ENCODE data around the gene ZNF222. TPM values are rescaled to one million over a fixed set of nuclear protein-coding genes. Genes with fewer than 3 reads are reported as not detected.
A peak's percentile ranks its signal among the peaks of the same experiment; 100 is the strongest.

The ZNF222 gene
- total RNA-seq, 1 donor = 7.9 TPM

DNA sequence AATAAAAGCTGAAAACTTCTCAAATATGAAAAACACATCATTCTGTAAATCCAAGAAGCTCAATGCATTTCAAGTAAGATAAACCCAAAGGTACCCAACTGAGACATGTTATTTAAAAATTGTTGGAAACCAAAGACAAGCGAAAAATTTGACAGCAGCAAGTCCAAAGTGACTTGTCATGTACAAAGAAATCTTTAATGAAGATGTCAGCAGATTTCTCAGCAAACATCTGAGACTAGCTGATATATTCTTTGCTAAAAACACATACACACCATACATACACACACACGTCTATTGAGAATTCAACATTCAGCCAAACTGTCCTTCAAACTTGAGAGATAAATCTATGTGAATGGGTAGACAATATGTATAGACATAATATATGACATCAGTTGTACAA lies 5.7 kb upstream of the ZNF222 start:
- TF ChIP-seq CTCF (IDR thresholded peaks at IDR 0.05; ENCODE audit: insufficient read depth, low read length) = no peak
- DNase-seq (ENCODE audit: low read depth) = no peak

DNA sequence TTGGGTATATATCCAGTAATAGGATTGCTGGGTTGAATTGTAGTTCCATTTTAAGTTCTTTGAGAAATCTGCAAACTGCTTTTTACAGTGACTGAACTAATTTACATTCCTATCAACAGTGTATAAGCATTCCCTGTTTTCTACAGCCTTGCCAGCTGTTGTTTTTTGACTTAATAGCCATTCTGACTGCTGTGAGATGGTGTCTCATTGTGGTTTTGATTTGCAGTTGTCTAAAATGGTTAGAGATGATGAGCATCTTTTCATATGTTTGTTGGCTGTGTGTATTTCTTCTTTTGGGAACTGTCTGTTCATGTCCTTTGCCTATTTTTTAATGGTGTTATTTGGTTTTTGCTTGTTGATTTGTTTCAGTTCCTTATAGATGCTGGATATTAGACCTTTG lies 4.0 kb upstream of the ZNF222 start:
- DNase-seq (ENCODE audit: low read depth) = no peak
- H3K4me3 ChIP-seq (ENCODE audit: low read depth, low read length) = no peak overlapping the region
- TF ChIP-seq CTCF (IDR thresholded peaks at IDR 0.05; ENCODE audit: insufficient read depth, low read length) = no peak

More for the DNA sequence above, 5.7 kb upstream of the ZNF222 start:
- no peak overlapping the region for H3K4me3 ChIP-seq (ENCODE audit: low read depth, low read length)

DNA sequence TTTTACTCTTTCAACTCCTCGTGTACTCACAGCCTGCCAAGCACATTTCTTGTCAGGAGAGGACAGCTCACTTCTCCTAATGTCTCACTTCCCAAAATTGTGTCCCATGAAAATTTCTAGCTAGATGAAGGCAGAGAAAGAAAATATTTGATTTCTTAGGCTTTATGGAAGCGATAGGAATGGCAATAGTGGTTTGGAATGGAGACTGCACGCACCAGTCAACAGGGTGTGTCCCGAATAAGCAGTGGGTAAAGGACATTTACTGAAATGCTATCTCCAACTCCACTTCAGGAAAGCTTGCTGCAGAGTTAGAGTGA lies 321 bp upstream of the ZNF222 start:
- peak overlapping the region; percentile 92 for H3K4me3 ChIP-seq (ENCODE audit: low read depth, low read length)
- DNase-seq (ENCODE audit: low read depth) = no peak
- no peak for TF ChIP-seq CTCF (IDR thresholded peaks at IDR 0.05; ENCODE audit: insufficient read depth, low read length)

GRCh38 chr19:44026622-44027021 lies 1.4 kb downstream of the ZNF222 start:
- DNase-seq (ENCODE audit: low read depth) = no peak
- TF ChIP-seq CTCF (IDR thresholded peaks at IDR 0.05; ENCODE audit: insufficient read depth, low read length) = no peak
- no peak overlapping the region for H3K4me3 ChIP-seq (ENCODE audit: low read depth, low read length)

DNA sequence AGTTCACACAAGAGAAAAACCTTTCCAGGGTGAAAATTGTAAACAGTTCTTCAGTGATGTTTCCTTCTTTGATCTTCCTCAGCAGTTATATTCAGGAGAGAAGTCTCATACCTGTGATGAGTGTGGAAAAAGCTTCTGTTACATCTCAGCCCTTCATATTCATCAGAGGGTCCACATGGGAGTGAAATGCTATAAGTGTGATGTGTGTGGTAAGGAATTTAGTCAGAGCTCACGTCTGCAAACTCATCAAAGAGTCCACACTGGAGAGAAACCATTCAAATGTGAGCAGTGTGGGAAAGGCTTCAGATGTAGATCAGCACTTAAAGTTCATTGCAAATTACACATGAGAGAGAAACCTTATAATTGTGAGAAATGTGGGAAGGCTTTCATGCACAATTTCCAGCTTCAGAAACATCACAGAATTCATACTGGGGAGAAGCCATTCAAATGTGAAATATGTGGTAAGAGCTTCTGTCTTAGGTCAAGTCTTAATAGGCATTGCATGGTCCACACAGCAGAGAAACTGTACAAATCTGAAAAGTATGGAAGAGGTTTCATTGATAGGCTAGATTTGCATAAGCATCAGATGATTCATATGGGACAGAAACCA lies 6.9 kb downstream of the ZNF222 start:
- H3K4me3 ChIP-seq (ENCODE audit: low read depth, low read length) = no peak overlapping the region
- TF ChIP-seq CTCF (IDR thresholded peaks at IDR 0.05; ENCODE audit: insufficient read depth, low read length) = no peak
- DNase-seq (ENCODE audit: low read depth) = no peak

DNA sequence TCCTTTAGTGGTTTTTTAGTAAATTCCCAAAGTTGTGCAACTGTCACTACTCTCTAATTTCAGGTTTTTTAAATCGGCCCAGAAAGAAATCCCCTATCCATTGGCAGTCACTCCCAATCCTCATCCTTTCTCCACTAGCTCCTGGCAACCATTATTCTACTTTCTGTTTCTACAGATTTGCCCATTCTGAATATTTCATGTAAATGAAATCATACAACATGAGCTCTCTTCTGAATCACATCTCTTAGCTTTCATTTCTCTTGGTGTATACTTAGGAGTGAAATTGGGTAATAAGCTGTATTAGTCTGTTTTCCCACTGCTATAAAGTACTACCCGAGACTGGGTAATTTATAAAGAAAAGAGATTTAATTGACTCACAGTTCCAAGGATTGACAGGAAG lies 17.0 kb downstream of the ZNF222 start:
- no peak for DNase-seq (ENCODE audit: low read depth)

More for the DNA sequence above, 17.0 kb downstream of the ZNF222 start:
- no peak overlapping the region for H3K4me3 ChIP-seq (ENCODE audit: low read depth, low read length)
- TF ChIP-seq CTCF (IDR thresholded peaks at IDR 0.05; ENCODE audit: insufficient read depth, low read length) = no peak

All from fibroblast of the aortic adventitia (primary cell).